GM21515 (cell line): ENCODE measurements around the gene CDH2.

Experiments used
- ATAC-seq: cut with Tn5 transposase; IDR thresholded peaks from one replicate; pipeline ENCODE4 v1.9.1; 2021; ENCODE audit not compliant: unreplicated experiment

Gene CDH2

GRCh38 chr18:28088477-28088876 is 88.5 kb downstream of the CDH2 start:
- no peak for ATAC-seq

GRCh38 chr18:28086670-28087552 is 90.0 kb downstream of the CDH2 start:
- ATAC-seq = no peak

DNA sequence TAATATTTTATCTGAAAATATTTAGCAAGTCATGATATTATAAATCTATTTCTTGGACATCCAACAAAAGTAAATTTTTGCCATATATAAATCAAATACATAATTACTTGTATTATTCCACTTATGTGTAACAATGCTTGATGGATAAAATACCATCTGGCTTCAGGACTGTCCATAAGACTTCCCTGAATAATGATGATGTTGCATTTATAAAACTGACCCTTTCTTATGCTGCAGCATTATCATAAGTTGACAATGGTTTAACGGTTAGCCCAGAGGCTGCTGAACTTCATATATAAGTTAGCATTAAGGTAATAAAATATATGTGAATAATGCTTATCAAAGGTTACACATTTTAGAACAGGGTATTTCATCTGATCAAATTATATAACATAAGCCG is 95.4 kb downstream of the CDH2 start:
- ATAC-seq = no peak

DNA sequence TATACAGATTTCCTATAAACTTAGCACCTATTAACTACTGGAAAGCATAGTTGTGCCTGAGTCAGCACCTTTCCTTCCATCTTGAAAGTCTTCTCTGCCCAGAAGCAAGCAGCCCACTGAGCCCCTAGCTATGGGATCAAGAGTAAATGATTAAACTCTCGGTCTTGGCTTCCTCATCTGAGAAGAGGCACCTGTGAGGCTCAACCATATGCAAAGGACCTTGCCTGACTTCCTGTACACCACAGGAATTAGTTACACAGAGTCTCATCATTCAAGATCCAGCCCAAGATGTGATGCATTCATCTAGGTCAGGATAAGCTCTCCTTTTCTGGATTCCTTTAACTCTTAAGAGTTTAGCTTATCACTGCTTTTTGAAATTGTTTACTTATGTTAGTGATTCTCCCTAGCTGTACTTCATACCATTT is 96.0 kb downstream of the CDH2 start:
- no peak for ATAC-seq

DNA sequence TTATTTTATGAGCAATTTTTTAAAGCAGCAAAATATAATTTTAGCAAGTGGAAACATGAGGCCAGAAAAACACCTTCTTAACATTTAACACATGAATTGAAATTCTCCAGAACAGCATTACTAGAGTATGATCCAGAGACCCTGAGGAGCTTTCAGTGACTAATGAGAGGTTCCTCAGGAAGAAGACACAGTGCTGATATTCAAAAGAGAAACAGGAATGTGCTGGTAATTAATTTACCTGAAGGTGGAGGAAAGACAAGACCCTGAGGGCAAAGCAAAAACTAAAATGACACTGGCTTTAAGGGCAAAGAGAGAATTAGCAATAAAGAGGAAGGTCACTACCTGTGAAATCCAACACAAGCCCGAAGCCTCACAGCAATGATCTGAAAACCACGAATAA is 97.0 kb downstream of the CDH2 start:
- ATAC-seq = no peak

DNA sequence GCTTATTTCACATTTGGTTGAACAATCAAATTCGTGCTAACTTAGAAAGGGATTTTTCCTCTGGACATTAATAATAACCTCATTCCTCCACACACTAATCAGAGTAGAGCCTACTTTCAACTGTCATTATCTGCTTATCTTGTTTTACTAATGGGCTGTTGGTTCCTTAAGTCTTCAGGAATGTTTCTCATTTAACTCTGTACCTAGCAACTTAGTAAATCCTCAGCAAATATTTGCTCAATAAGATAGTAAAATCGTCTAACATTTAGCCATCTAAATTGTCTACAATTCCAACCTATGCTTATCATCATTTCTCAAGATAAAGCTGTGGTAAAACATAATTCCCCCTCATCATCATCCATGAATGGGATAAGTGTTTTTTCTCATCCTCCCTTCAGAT is 98.1 kb downstream of the CDH2 start:
- no peak for ATAC-seq

GRCh38 chr18:28078298-28078697 is 98.6 kb downstream of the CDH2 start:
- ATAC-seq = no peak

DNA sequence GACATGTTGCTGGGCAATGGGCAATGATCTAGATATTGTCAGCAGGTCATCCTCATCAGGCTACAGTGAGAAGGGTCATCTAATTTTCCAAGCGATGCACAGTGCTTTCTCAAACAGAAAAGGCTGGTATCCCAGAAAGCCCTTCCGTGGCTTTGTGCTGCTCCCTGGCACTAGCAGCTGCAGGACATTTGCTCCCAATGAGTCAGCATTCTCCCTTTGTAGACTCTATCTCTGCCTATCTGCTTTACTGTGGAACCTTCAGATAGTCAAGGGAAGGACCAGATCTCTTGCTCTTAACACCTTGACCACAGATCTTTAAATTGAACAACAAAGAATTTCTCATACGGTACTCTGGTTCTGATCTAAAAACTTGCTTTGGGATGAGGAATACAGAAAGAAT is 101.4 kb downstream of the CDH2 start:
- no peak for ATAC-seq

DNA sequence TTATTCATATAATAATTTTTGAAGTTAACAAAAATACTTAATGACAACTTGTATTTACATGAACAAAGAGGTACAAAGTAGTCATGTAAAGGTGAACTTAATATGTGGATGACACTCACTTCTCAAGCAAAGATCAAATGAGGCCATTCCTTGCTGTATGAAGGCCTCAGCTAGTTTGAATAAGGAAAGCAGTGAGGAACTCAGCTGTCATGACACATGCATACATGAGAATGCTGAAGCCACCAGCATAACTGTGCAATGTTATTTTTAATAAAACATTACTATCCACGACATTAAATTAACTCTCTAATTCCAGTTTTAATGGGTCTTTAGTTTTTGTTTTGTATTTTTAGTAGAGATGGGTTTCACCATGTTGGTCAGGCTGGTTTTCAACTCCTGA is 102.9 kb downstream of the CDH2 start:
- no peak for ATAC-seq

DNA sequence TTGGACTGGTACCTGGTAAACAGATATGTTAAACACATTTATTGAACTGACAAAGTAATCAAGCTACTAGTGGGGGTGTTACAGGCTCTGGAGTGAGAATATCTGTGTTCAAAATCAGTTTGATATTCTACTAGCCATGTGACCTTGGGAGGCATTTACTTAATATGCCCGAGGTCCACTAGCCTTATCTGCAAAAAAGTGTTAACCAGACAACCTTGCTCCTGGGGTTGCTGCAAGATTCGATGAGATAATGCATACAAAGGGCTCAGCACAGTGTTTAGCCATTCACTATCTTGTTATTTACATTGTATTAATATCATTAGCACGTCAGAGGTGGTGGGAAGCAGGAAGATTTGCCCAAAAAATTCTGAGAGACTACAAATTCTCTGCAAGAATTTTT is 103.3 kb downstream of the CDH2 start:
- no peak for ATAC-seq

DNA sequence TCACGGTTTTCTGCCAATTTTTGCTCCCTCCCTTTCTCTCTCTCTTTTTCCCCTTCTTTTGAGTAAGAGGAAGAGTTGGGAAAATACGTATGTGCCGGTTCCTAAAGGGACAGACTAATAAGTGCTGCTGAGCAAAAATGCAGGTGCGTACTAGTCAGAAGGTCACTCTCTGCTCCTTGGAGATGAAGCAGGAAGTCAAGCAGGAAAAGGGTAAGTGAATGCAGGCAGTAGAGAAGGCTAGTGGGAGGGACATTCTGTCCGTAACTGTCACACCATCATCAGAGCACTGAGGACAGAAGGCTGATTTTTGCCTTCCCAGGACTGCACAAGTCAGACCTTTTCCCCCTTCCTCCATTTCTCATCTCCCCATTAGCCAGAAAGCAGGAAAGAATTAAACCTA is 105.7 kb downstream of the CDH2 start:
- no peak for ATAC-seq

DNA sequence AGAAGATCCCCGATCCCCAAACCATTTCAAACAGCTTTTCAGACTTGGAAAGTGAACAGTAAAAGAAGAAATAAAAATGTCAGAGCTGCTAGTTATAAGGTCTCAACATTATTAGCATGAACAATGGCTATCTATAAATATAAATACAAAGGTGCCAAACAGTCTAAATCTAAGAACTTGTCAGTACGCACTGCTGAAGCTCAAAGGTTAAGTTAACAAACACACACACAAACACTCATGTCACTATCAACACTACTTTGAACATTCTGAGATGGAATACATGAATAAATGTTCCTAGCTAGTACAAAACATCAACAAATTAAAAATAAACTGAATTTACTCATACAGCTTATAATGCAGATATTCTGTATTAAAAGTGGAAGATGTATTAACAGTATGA is 108.7 kb downstream of the CDH2 start:
- ATAC-seq = no peak

GRCh38 chr18:28067346-28067745 is 109.6 kb downstream of the CDH2 start:
- no peak for ATAC-seq

GRCh38 chr18:28065793-28066186 is 111.1 kb downstream of the CDH2 start:
- no peak for ATAC-seq

DNA sequence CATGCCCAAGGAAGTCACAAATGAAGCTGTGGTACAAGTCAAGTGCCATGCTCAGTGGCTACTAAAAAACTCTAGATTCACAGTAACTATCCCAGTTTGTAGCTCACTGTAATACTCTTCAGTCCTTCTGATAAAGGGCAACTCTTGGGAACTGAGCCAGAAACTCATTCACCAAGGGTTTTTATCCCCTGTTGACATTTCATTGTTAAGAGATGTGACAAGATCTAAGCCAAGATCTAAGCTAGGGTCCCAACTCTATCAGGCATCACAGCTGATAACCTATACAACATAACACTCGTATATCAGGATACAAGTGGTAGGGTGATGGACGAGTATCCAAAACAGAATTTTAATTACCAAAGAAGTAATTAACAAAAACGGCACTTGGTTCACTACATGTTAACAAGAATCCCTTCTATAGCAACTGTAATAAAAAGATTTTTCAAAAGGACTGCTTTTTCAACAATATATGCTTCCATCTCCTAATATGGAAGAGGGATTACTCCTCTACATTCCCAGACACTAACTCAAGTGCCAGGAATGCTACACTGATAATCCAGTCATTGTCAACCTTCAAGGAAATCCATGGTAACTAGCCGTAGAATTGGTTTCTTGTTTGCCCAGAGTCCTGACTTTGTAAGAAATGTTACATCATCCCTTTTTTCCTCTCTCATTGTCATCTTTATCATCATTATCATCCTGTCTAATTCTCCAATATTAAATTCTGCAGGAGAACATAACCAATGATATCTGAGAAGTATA is 111.7 kb downstream of the CDH2 start:
- ATAC-seq = no peak

DNA sequence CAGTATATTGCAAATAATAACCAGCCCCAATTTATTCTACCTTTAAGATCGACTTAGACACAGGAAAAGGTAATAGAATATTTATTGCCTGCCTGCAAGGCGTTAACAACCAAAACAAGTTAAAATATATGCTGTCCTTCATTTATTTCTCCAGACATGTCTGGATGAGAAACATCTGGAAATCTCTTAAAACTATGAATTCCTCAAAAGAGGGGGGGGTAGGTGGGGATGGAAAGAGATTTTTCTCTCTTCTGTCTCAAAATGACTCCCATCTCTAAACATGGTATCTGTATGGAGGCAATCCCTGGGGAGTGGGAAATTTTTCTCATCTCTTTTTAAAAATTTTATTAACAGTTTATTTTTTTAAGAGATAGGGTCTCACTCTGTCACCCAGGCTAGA is 113.0 kb downstream of the CDH2 start:
- no peak for ATAC-seq

- no peak for ATAC-seq
Measured at GRCh38 chr18:28063271-28063761, 113.6 kb downstream of the CDH2 start.

GRCh38 chr18:28062443-28062842 is 114.5 kb downstream of the CDH2 start:
- ATAC-seq = no peak

GRCh38 chr18:28059861-28060260 is 117.1 kb downstream of the CDH2 start:
- no peak for ATAC-seq

- no peak for ATAC-seq
Measured at GRCh38 chr18:28050545-28050944, 126.4 kb downstream of the CDH2 start.

- ATAC-seq = no peak
Measured at GRCh38 chr18:28048612-28049011, 128.3 kb downstream of the CDH2 start.

DNA sequence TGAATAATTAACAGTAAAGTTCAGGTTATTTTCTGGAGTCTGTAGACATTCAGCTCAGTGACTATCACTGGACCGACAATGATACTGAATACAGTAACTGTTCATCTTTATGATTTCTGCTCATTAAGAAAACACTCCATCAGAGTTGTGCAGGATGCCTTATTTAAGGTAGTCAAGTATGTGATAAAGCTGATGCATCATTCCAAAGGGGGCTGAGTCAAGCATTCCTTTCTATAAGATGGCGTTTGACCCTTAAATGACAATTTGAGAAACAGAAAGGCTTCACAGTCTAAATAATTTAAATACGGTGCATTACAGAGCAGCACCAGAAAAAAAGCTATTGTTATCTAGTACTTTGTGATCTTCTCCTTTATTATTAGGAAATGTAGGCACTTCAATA is 131.1 kb downstream of the CDH2 start:
- no peak for ATAC-seq
